G401.6 (cell line): ENCODE data around the gene SLC39A3.
"Not testable (repeated sequence)": the region's sequence is repeated elsewhere in the genome, so short reads cannot be mapped to it uniquely, and the experiment has no call there.

Experiments
- FAIRE-seq: peaks from 2 replicates; lab custom pipeline; 2012; peaks lifted over from hg19 to GRCh38; lab: Jason Lieb, UNC

The SLC39A3 gene

DNA sequence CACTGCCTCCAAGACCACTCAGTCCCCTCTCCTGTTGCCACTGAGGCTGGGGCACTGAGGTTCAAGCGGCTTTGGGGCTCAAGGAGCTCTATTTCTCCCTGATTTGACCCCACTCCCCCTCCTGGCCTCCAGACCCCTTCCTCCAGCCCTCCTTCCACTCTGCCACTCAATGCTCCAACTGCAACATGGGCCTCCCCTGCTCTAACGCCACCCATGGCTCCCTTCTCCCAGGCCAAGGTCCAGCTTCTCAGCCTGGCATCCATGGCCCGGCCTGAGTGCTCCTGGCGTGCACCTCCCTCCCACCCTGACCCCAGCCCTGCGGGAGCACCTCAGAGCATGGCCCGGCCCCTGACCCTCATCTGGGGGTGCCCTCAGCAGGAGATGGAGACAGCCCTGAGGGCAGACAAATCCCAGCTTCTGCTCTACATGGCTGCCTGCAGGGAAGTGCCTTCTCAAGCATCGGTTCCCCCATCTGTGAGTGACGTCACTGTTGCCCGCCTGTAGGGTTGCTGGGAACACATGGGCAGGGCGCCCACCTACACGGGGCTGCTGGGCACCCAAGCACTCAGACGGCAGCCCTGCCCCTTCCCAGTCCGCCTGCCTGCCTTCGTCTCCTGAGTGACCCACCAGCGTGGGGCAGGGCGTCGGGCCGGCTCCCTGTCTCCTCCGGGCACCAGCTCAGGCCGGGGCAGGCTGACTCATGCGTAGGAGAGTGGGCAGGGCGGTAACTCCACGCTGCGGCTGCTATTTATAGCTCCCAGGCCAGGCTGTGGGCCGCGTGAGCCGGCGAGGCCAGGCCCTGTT lies 17.1 kb downstream of the SLC39A3 start:
- FAIRE-seq: no peak

DNA sequence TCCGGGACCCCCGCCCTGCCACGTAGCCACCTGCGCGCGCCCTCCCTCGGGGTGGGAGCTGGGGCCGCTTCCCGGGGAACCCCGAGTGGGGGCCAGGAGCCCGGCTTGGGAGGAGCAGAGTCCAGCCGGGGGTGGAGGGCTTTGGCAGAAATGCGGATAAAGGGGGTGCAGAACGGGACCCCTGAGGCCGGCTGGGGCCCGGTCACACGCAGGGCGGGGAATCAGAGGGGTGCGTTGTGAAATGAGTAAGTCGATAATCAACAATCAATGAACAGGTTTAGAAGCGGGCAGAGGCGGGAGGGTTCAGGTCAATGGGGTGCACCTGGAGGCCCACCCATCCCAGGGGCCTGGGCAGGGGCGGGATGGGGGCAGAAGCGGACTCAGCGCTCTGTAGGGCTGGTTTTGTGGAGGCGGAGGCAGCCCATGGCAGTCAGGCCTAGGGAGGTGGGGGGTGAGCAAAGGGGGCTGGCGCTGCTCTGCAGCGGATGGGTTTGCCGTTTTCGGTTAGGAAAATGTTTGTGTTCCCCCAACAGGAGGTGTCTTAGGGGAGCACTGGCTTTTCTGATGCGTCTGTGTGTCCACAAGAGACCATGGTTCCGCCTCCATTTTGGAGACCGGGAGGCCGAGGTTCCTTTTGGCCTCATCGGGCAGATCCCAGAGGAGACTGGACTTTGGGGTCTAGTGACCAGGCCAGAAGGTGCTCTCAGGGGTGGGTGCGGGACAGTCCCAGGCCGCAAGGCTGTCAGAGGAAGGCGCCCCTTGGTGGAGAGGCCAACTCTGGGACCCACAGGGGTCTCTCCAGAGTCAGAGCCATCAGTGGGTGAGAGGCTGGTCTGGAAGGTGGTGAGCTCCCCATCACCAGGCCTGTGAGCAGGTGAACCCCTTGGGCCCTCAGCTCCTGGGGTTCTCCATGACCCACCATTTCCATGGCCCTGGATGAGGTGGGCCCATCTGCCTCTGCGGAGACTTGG lies 18.0 kb downstream of the SLC39A3 start:
- no peak for FAIRE-seq

DNA sequence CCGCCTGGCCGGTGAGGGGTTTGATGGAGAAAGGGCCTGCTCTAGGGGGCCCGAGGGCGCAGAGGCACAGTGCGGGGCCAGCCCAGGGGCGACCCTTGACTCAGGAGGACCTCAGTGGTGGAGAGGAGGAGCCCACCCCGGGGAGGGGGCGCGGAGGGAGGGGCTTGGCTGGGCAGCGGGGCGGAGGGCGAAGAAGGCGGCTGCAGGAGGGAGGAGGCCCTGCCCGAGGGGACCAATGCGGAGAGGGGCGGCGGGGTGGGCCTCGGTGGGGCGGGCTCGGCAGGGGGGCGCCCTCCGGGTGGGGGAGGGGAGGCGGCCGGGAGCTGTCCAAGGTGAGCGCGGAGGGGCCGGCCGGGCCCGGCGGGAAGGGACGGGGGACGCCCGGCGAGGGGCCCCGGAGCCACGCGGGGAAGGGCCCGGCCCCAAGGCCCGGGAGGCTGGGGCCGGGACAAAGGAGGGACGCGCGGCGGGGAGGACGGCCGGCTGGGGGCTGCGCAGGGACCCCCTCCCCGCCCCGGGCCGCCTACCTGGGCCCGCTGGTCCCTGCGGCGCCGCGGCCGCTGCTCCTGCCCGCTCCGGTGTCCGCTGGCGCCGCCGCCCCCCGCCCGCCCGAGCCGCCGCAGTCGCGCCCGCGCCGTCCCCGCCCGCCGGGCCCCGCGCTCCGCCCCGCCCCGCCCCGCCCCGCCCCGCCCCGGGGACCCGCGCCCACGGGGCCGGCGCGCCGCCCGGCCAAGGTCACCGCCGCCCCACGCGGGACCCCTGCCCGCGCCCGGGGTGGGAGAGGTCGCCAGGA lies 18.8 kb downstream of the SLC39A3 start, which contains the start of gene DIRAS1:
Gene DIRAS1, minus strand, starts transcription at position 596 of the 793 bp plus-strand sequence. CDS start 3,566 bp downstream, outside the sequence.
- no peak for FAIRE-seq

DNA sequence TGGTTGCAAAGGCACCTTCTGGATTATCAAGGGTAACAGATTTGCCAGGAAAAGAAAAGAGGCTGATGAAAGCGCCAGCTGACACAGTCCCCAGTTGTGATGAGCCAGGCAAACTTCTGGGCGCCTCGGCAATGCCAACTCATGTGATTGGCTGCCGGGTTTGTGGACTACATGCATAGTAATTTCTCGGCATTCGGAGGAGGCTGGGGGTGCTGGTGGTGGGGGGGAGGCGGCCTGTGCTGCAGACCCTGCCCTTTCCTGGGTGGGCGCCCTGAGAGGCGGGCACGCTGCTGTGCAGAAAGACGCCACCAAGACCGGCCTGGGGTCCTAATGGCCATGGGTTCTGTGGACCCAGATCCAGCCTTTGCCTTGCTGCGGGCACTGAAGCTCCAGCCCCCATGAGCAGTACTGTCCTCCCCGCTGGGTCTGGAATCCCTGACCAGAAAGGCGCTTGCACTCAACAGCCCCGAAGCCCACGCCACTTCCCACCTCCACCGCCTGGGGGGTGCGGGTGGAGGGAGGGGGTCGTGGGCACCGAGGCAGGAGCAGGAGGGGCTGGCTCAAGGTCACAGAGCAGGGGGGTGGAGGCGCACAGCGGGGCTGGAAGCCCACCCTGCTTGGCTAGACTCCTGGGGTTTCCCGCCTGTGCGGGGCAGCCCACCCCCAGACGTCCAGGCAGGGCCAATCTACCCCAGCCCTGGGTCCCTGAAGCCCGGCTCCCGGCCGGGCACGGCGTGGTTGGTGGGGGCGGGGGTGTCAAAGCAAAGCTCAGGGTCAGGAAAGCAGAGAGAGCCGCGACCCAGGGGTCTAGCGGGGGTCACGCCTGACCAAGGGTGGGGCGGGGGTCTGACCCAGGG lies 19.7 kb downstream of the SLC39A3 start:
- FAIRE-seq: no peak

DNA sequence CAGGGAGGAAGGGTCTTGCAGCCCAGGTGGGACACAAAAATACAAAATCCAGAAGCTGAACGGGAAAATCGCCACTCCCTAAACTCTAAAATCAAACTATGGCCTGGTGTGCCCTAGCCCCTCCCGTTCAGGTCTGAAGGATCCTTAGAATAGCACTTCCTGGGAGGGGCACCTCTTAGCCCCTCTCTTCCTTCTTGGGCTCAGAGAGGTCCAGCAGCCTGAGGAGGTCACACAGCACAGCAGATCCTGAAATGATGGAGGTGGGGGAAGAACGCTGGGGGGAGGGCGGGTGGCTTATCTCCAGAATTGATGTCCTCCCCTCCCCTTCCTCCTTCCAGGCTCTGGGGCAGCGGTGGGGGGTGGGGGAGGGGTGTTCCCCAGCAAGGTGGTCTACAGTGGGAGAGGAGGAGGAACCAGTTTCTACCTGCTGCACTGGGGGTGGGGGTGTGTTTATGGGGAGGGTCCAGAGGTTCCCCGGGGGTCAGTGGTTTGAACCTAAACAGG lies 20.5 kb downstream of the SLC39A3 start:
- no peak for FAIRE-seq

DNA sequence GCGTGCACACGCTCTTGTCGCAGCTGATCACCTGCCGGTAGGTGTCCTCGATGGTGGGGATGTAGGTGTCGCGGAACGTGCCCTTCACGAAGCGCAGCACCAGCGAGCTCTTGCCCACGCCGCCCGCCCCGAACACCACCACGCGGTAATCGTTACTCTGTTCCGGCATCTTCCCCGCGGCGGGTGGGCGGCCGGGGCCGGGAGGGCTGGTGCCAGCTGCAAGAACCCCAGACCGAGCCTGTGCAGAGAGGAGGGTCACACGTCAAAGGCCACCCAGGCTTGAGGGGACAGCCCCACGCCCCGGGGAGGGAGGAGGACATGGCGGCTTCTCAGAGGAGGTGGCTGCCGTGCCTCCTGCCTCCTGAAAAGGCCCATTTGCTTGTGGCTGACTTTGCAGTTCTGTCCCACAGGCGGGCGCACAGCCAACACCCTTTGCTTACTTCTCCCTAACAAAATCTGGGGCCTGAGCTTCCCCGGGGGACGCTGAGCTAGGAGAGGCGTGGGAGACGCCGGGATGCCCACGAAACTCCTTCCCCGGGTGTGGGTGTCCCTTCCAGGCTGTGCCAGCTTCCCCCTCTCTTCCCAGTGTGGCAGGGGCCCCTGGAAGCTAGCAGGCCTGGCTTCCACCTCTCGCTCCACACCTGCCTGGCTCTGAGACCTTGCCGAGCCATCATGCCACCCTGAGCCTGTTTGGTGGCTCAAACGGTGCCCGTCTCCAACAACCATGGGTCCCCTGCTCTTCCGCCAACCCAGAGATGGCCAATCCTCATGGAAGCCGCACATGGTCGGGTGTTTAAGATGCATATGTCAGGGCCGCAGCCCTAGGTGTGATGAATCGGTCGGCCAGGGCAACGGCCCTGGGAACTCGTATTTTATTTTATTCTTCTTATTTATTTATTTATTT lies 21.9 kb downstream of the SLC39A3 start:
- no peak for FAIRE-seq

DNA sequence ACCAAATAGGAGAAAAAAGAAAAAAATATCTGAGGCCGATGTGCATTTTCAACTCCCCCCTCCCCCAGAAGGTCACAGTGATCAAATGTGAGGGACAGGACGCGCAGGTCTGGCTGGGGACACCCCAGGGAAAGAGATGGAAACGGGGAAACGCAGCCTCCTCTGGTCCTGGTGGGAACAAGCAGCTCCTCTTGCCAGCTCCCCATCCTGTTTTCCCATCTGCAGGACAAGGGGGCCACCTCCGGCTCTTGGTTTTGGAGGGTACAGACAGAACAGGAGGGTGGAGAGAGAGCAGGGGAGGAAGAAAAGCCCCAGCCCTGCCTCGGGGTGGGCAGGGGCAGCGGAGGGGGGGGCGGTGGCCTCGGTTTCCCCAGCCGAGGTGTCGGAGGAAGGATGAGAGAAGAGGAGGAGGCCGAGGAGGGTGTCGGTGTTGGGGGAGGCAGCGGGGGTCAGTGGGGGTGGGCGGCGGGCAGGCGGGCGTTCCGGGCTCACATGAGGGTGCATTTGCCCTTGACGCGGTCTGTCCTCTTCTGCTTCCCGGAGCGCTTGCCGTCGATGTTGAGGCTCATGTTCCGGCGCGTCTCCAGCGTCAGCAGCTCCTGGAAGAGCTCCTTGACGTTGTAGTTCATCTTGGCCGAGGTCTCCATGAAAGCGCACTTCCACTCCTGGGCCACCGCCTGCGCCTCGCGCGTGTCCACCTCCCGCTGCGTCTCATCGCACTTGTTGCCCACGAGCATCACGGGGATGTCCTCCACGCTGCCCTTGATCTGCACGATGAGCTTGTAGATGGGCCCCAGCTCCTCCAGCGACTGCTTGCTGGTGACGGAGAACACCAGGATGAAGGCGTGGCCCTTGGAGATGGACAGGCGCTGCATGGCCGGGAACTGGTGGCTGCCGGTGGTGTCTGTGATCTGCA lies 22.8 kb downstream of the SLC39A3 start:
- FAIRE-seq: no peak

DNA sequence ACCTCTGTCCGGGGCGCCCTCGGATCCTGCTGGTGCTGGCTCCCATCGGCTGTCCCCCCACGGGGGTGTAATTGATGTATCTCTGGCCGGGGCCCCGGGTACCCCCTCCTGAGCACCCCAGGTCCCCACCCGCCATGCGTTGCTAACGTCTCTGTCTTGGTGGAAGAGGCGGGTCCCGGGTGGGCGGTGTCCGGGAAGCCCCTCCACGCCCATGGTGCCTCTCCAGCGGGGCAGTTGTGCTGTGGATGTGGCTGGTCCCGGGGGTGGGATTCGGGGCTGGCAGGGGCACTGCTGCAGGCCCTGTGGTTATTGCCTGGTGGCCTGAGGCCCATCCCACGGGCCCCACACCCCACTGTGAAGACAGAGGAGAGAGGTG lies 23.6 kb downstream of the SLC39A3 start:
- FAIRE-seq: no peak

DNA sequence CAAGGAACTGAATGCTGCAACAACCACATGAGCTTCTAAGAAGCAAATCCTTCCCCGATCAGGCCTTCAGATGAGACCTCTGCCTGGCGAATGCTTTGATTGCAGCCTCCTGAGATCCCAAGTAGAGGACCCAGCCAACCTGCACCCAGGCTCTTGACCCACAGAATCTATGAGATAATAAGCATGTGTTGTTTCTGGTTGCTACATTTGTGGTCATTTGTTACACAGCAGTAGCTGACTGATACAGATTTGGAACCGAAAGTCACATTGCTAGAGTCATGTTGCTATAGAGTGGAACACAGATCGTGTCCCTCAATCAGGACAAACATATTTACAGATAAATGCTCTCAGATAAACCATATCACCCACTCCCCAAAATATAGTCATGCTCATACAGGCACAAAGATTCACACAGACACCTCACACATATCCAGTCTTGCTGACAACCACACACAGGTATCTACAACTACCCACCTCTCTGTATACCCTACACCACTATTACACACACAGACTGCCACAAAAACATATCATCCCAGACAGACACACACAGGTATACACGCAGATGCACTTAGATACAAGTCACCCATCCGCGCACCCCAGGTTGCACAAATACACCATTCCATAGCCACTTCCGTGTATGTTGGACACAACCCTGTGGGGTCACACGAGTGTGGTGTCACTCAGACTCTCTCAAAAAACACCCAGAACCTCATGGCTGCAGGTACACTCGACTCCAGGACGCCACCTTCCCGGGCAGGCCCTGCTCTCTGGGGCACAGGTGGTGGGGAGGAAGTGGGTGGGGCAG lies 24.1 kb downstream of the SLC39A3 start:
- no peak for FAIRE-seq

DNA sequence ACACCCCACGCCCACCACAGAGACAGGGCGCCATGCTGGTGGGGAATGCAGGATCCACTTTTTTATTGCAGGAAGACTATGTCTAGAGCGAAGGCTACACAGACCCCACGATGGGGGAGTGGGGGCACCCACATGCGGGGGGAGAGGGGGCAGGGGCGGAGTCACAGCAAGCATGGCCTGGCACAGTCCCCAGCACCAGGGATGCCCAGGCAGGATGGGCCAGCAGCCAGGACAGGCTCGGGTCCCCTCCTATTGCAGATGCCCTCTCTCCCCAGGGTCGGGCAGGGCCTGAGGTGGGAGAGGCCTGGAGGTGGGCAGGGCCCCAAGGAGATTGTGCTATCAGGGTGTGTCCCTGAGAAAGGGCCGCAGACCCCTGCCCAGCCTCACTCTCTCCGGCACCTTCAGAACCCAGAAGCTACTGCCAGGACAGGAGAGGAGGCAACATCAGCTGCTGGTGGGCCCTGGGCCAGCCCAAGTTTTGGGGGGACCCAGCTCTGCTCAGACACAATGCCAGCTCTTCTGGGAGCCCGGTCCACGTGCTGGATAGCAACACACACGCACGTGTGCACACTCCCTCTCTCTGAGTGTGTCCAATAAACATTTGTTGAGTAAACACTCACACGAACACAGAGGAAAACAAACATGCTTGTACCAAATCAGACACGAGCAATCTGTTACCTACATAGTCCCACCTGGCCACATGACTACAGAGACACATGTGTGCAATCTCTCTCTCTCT lies 25.1 kb downstream of the SLC39A3 start:
- FAIRE-seq: no peak

DNA sequence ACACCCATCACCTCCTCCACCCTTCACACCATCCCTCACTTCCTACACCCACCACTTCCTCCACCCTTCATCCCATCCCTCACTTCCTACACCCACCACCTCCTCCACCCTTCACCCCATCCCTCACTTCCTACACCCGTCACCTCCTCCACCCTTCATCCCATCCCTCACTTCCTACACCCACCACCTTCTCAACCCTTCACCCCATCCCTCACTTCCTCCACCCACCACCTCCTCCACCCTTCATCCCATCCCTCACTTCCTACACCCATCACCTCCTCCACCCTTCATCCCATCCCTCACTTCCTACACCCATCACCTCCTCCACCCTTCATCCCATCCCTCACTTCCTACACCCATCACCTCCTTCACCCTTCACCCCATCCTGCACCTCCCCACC lies 25.7 kb downstream of the SLC39A3 start:
- not testable (repeated sequence) for FAIRE-seq

DNA sequence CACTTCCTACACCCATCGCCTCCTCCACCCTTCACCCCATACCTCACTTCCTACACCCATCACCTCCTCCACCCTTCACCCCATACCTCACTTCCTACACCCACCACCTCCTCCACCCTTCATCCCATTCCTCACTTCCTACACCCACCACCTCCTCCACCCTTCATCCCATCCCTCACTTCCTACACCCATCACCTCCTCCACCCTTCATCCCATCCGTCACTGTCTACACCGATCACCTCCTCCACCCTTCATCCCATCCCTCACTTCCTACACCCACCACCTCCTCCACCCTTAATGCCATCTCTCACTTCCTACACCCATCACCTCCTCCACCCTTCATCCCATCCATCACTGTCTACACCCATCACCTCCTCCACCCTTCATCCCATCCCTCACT lies 26.6 kb downstream of the SLC39A3 start:
- FAIRE-seq: not testable (repeated sequence)

DNA sequence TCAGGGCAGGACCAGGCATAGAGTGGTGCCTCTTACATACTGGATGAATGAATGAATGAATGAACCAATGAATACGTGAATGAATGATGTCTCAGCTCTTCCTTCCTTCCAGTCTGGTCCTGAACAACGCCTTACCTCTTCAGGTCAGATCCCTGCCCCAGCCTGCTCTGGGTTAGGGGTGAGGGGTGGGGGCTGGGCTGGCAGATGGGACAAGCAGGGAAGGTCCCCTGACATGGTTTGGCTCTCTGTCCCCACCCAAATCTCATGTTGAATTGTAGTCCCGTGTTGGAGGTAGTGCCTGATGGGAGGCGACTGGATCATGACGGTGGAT lies 28.0 kb downstream of the SLC39A3 start:
- FAIRE-seq: no peak

DNA sequence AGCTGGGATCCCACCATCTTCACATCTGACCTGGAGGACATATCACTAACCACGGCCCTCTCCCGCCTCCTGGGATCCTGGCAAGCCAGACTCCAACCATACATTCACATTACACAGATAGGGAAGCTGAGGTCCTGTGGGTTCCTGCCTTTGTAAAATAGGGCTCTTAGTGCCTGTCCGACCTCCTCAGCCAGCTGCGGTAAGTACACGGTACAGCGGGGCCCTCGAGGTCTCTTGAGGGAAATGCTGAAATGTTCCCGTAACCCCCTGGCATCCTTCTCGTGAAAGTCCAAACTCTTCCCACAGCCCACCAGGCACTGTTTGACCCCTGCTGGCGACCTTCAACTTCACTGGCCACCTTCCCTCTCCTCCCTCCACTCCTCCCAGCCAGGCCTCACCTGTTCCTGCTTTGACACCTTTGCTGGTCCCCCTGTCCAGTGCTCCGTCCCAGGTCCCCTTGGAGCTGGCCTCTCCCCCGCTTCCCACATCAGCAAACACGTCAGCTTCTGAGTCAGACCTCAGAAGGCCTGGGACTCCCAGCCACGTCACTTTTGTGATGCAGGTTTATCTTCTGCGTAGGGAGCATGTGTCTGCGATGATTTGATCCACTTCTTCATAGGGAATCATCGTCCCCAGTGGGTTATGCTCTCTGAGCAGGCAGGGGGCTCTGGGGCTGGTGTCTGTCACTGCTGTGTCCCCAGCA lies 28.5 kb downstream of the SLC39A3 start:
- no peak for FAIRE-seq

DNA sequence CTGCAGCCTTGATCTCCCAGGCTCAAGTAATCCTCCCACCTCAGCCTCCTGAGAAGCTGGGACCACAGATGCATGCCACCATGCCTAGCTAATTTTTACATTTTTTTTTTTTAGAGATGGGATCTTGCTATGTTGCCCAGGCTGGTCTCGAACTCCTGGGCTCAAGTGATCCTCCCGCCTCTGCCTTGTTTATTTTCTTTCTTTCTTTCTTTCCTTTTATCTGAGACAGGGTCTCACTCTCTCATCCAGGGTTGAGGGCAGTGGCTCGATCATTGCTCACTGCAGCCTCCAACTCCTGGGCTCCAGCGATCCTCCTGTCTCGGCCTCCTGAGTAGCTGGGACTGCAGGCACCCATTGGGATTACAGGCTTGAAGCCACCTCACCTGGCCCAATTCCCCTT lies 33.6 kb downstream of the SLC39A3 start:
- FAIRE-seq: no peak

DNA sequence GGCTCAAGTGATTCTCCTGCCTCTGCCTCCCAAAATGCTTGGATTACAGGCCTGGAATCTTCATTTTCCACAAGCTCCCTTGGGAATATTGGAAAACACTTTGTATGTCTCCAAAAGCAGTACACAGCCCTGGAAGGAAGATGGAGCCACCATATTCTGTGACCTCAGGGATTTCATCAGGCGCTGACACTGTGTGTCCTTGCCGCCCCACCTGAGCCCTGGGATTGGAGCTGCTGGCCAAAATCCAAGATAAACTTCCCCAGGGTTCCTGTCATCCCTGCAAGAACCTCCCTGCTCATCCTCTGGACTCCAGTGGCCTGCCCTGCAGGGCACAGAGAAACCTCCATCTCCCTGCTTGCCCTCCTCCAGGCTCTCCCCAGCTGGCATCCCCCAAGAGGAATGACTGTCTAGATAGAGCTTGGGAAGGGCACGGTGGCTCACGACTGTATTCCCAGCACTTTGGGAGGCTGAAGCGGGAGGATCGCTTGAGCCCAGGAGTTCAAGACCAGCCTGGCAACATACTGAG lies 36.1 kb downstream of the SLC39A3 start:
- no peak for FAIRE-seq

DNA sequence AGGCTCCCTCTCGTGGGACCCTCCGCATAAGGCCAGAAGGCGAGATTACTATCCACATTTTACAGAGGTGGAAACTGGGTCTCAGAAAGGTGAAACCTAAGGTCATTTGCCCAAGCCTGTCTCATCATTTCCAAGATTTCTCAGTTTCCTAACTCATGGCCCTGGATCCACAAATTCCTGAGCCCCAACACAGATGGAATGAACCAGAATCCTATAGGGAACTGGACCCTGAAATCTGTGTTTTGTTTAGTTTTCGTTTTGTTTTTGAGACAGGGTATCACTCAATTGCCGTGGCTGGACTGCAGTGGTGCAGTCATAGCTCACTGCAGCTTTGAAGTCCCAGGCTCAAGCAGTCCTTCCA lies 36.8 kb downstream of the SLC39A3 start:
- FAIRE-seq: no peak
